ENCODE measurements around the gene SHISA5.

The SHISA5 gene

DNA sequence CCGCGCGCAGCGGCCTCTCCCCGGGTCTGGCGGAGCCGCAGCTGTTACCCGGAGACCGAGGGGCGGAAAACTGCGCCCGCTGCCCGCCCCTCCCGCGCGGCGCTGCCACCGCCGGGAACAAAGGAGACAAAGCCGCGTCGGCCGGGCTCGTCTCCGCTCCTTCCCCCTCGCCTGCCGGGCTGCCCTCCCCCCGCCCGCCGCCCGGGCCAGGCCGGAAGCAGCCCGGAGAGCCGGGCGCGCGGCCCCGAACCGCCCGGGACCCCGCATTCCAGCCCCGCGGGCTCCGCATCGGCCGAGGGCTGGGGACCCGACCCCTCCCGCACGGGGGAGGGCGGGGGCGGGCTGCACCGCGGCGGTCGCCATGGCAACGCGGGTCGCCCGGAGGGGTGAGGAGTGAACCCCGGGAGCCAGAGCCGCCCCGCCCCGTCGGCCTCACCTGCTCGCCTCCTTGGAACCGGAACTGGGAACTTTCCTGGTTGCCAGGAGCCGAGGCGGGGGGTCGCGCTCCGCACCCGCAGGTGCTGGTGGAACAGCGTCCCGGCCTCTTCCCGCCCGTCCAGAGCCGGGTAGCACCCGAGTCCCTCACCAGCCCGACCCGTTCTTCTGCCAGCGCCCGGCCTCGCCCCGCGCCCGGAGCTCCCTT is 74.5 kb downstream of the SHISA5 start:
- ATAC-seq = peak; percentile 62 to 70

DNA sequence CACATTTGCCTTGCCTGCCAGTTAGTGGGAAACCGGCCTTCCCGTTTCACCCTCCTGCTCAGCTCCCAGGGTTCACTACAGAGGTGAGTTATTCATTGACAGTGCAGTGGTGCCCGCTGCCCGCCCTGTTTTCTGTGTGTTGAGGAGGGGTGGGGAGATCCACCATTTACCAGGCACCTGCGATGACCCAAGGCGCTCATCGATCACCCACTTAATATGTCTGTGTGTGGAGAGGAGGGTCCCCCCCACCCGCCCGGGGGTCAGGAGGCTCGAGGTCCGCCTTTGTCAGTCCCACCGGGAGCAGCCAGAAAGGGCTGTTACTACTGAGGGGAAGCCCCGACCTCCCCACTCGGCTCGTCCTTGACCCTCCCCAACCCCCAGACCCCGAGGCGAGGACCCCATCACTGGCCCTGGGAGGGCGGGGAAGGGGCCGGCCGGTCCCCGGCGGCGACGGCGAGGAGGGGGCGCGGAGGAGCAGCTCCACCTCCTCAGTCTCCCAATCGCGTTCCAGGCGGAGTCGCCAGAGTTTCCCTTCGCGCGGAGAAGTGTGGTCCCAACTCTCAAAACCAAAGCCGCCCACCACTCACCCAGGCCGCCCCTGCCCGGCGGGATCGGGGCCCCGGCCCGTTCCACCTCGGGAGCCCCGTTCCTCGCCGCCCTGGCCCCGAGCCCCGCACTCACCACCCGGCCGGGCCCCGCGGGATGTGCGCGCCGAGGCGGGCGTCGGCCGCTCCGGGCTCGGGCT is 75.2 kb downstream of the SHISA5 start:
- ATAC-seq = peak; percentile 57 to 61

DNA sequence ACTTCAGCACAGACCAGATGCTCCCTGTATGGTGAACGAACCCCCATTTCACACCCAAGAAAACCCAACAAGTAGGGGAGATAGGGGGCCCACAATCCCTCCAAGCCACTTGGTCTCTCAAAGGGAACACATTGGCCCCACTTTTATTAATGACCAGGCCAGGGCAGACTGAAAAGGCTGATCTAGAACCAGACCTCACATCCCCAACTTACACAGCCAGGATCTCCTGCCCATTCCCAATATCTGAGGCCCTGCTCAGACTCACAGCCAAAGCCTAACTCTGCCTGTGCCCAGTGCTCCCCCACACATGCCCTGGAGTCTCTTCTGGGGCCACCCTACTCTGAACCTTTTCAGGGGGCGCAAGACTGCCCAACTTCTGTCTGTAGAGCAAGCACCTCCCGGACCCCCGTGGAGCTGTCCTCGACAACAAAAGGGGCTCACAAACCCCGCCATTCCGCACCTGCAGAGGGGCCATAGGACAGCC is 75.8 kb downstream of the SHISA5 start:
- no peak for ATAC-seq

DNA sequence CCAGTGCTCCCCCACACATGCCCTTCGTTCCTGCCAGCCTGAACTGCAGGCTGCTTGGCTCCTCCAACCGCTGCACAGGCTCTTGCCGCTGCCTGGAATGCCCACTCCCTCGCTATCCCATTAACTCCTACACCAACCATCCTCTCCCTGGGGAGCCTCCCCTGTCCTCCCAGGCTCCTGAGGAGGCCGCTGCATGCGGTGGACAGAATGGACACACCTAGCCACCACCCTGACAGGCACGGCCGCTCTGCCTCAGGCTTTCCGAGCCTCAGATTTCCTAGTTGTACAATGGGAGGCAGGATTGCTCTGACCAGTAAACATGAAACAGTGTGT is 76.4 kb downstream of the SHISA5 start:
- no peak for ATAC-seq

DNA sequence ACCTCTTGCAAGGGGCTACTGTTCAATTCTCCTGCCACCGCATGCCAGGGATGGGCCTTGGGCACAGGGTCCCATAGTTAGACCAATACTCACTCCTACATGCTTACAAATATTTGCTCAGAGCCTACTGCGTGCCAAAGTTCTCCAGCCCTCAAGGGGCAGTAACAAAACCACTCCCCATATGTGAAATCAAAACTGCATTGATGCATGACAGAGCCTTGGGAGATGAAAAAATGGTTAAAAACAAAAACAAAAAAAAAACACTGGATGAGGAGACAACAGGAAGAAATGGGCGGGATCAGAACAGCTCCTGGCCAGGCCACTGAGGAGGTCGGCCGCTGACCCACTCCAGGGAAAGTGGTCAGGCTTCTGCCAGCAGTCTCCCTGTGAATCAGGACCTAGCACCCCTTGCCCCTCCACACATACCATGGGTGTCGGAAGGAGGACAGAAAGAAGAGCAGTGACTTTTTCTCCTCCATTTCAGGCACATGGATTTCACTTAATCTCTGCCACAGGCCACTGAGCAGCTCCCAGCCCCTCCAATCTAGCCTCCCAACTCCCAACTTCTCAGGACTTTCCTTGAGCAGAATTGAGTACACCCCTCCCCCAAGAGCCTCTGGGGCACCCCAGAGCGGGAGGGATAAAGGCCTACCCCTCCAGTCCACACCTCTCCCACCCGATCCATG is 76.9 kb downstream of the SHISA5 start:
- ATAC-seq = no peak

DNA sequence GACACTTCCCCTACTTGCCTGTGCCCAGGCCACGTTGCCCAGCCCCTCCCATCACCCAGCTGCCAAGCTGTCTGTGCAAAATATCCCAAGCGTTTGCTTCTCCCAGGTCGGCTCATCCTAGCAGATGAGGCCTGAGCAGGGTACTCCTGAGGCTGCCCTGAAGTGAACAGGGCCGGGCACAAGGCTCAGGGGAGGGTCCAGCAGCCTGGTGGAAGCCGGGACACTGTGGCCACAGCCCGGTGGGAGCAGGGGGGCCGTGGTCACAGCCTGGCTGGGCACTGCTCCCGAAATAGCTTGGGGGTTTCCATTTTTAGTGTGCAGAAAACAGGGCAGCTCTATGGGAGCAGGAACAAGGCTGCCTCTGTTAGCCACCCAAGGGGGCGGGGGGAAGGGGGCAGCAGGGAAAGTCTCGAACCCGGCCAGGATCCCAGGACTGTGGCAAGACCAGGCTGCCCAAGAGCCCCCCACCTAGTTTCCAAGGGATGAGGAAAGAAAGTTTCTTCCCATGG is 77.5 kb downstream of the SHISA5 start:
- no peak for ATAC-seq

DNA sequence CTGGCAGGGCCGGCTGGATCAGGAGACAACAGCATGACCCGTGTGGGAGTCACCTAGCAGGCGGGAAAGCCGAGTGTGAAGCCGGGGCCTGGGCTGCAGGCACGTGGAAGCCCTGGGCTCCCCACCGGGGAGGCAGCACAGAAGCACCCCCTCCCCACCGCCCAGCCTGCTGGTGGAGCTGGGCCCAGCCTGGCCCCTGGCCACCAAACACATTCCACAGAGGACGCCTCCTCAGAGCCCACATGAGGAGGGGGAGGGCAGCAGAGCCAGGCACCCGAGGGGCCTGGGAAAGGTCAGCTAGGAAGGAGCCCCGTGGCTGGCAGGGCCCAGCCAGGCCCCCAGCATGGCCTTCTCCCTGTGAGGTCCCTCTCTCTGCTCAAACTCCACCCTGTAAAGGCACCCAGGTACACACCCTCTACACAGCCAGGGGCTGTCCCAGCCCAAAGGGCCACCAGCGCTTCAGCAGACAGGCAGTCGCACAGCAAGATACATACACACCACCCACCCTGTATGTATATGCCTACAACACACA is 78.6 kb downstream of the SHISA5 start:
- ATAC-seq = no peak

DNA sequence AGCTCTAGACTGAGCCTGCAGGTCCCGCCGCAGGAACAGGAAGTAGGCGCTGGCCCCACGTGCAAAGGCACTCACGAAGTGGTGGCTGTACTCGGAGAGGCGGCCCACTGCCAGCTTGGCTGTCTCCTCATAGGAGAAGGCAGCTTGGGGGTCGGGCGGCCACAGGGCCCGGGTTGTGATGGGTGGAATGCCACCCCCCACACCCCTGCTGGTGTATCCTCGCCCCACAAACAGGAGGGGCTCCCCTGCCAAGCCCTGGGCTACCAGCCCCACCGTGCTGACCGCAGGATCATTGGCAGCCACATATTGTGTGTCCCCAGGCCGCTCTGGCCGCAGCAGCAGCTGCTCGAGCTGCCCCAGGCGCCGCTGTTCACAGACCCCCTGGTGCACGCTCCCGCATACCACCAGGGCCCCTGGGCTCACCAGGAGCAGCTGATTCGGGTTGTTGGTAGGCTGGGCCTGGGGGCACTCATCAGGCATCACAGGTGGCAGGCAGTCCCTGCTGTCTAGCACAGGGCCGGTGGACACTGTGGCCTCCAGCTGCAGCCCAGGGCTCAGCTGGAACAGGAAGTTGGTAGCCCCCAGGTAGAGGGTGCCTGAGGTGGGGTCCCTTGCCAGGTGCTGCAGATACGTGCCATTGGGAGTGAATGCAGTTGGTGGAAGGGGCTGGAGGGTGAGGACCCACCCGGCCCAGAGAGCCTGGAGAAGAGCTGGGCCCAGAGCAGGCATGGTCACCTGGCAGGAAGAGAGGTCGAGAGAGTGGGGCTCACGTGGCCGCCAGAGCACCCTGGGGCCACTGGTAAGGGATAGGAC is 79.9 kb downstream of the SHISA5 start:
- no peak for ATAC-seq

DNA sequence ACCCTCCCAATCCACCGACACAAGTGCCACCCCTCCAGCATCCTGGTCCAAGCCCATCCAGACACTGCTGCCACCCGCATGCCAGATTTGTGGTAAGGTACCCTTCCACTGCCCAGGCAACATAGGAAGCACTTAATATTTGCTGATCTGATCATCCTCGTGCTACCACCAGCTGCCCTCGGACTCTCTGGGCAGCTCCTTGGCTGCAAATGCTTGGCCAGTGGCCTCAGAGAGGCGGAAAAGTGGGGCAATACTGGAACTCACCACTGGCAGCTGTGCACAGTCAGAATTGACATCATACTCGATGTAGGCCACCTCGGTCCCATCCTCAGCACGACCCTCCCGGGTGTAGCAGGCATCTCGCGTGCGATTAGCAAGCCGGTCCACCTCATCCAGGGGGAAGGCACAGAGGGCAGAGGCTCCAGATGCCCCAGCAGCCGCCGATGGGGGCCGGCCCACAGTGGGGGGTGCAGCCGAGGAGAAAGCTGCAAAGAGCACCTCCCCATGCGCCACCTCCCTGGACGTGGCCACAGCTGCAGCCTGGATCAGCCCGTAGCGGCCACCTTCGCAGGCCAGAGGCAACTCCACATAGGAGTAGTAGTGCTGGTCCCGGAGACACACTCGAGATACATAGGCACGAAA is 80.6 kb downstream of the SHISA5 start:
- no peak for ATAC-seq

DNA sequence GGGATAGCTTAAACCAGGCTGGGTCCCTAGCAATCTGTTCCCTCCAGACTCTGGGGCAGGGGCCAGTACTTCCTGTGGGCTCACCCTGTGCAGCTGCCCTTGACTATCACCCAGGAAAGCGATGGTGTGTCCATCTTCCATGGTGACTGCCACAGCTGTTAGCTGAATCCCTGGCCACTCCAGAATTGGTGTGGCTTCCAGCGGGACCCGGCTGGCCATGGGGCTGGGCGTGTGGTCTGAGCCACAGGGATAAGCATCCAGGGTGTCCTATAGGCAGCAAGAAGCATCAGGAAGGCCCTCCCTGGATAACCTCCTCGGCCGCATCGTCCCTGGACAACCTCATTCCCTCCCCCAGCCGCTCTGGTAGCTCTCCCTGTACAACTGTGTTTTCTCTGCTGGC is 81.3 kb downstream of the SHISA5 start:
- no peak for ATAC-seq

DNA sequence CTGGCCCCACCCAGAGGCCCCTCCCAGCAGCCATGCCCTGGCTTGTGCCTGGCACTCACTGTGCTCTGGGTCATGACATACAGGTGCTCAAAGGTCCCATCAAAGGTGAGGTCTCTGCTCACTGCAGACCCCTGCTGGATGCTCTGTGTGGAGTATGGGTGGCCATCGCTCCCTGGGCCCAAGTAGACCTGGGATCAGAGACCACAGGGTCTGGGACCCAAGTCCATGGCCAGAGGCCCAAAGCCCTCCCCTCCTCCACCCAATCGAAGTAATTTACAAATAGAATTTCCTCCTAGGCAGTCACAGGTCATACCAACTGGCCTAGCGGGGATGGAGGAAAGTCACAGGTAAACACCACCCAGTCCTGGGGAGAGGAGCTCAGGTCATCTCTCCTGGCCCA is 81.7 kb downstream of the SHISA5 start:
- no peak for ATAC-seq

DNA sequence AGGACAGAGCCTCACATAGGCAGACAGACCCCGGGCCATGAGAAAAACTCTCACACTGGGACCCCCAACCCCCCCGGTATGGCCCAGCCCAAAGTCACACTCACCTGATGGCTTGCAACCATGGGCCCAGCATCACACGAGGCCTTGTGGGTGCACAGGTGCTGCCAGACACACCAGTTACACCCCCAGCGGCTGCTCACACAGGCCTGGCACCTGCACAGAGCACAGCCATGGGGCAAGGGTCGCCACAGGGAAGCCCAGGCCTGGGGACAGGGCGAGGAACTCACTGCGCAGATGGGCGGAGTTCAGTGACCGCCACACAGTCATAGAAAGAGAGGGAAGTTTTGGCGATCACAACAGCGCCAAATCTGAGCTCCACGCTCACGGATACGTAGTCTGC is 83.4 kb downstream of the SHISA5 start:
- ATAC-seq = no peak

DNA sequence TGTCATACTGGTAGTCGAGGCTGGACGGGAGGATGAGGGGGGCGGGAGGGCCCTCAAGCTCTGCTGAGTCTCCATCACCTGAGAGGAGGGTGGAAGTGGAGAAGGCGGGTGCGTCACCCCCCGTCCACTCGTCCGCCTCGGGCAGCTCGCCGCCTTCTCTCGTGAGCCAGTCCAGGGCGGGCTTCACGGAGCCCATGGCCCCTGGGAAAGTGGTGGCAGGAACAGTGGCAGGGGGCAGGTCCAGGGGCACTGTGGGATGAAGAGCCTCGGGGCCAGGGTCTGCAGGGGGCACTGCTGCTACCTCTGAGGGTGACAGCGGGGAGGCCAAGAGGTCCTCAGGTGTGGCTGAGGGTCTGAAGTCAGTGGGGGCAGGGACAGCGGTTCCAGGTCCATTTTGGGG is 84.4 kb downstream of the SHISA5 start:
- no peak for ATAC-seq

DNA sequence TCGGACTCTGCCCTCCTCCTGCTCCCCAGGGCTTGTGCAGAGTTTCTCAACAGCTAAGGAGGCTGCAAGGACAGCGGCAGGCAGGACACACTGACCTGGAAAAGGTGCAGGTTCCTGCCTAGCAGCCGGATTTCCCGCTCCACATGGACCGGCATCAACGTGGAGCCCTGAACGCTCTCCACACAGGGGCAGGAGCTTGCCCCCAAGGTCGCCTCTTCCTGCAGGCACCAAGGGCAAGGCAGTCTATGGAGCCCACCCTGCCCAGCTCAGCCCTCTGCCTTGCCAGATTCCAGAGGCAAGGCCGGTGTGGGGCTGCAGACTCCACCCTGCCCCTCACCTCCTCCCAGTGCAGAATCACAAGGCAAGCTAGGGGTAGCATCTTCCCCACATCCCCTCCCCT is 84.8 kb downstream of the SHISA5 start:
- no peak for ATAC-seq

DNA sequence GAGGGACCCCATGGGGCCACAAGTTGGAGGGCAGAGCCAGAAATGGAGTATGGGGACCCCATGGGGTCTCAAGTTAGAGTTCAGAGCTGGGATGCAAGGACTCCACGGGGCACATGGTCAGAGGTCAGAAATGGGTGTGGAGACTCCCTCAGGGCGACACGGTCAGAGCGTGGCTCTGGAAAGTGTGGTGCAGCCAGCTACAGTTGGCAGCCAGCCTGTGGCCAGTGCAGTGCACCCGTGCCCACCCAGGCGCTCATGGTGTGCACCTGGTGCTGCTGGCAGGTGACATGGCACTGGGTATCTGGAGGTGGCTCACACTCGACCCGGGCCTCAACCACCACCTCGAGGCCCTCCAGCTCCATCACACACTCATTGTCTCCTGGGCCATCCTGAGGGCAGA is 85.3 kb downstream of the SHISA5 start:
- ATAC-seq = no peak

DNA sequence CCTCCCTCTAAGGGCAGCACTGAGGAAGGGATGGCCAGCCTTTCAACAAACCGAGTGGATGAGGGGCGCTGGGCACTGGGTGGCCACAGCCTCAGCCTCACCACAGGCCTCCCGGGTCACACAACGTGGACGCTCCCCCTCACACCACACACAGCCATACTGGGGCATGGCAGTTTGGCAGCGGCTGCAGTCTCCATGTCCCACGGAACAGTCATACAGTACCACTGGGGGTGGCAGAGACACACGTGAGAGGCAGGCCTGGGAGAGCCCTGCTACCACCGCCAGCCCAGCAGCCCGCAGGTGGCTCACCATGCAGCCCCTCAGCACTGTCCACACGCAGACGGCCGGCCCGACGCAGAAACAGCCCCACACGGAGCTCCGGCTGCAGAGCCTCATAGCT is 85.8 kb downstream of the SHISA5 start:
- ATAC-seq = no peak
